Epidermal melanocyte (primary cell): Measurements from ENCODE around the gene NELFCD.
"Not testable (repeated sequence)": the region's sequence is repeated elsewhere in the genome, so short reads cannot be mapped to it uniquely, and the experiment has no call there.

Experiments used
- DNase-seq: peaks from one replicate; pipeline ENCODE4 v3.0.0; 2011; ENCODE audit warnings: low spot score; ENCODE audit not compliant: insufficient read length

NELFCD gene

DNA sequence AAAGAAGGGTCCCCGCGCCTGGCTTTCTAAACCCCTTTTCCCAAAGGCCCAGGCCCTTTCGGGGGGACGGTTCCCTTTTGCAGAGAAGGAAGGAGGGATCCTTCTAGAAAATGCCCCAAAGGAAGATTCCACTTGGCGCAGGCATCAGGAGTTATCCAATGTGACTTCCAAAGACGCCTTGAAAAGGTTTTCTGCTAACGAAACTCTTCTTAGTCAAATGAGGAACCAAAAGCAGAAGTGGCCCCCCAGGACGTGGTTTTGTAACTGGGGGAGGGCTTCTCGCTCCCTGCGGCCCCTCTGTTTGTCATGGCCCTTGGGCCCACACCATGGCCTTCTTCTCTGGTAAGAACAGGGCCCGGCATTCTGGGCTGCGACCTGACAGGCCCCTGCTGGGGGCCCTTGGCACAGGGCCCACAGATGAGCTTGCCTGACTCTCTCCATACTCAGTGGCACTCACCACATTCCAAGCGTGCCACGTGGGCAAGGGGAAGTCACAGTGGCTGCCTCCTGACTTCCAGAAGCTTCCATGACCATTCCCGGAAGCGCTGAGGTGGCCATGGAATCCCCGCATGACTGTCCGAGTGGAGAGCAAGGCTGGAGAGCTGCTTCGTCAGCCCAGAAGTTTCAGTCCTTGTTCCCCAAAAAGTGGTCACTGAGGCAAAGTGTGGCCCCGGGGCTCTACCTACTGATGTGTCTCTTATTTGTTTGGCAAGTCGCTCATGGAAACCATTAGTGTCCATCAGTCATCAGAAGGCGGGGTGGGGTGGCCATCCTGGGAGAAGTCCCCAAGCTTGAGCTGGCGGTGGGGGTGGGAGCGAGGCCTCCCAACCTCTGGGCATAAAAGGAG is 26.8 kb downstream of the NELFCD start:
- DNase-seq: no peak

DNA sequence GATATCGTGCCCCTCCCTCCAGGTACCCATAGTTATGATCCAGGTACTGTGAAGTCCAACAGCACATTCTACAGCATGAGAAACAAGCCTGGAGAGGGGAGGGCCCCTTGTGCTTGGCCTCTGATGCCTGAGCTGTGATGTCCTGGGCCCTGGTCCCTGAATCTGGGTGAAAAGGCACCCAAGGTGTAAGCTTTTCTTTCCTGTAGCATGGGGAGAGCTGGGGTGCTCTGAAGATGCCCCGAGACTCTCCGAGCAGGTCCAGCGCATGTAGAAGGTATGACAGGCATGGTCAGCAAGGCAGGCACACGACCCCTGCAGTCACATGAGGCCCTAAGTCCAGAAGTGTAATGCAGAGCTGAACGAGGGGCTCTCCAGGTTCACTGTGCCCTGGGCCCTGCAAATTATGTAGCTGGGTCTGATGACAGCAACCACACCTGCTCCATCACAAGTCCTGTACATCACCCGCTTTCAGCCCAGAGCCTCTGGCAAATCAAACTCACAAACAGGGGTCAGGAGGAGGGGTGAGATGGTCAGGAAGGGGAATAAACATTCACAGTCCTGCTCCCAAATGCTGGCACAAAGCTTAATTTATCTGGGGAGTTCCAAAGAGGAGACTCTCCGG is 27.8 kb downstream of the NELFCD start:
- DNase-seq: no peak

DNA sequence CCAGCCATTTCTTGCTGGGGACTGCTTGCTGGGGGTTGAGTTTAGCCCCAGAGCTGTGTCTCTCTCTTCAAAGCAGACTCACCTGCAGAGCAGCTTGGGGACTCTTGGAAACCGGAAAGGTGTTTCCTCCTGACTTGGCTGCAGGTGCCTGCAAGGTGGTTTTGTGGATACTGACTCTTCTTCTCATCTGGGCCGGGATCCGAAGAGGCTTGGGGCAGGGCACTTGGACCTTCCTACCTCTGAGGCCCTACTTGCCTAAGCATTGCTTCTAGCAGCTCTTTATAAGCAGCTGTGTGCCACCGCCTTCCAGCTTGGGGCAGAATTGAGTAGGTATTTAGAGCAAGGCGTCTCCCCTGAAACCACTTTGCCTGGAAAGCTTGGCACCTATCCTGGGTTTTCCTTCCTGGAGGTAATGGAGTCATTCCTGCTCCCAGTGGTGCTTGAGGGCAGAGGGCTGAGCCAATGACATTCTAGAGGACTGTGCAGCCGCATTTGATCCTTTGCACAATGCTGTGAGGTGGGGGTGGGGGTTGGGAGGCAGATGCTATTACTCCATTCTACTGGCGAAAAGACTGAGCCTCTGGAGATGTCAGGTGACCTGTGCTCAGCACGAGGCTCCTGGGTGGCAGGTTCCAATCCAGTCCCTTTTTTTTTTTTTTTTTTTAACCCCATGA is 29.4 kb downstream of the NELFCD start:
- no peak for DNase-seq

DNA sequence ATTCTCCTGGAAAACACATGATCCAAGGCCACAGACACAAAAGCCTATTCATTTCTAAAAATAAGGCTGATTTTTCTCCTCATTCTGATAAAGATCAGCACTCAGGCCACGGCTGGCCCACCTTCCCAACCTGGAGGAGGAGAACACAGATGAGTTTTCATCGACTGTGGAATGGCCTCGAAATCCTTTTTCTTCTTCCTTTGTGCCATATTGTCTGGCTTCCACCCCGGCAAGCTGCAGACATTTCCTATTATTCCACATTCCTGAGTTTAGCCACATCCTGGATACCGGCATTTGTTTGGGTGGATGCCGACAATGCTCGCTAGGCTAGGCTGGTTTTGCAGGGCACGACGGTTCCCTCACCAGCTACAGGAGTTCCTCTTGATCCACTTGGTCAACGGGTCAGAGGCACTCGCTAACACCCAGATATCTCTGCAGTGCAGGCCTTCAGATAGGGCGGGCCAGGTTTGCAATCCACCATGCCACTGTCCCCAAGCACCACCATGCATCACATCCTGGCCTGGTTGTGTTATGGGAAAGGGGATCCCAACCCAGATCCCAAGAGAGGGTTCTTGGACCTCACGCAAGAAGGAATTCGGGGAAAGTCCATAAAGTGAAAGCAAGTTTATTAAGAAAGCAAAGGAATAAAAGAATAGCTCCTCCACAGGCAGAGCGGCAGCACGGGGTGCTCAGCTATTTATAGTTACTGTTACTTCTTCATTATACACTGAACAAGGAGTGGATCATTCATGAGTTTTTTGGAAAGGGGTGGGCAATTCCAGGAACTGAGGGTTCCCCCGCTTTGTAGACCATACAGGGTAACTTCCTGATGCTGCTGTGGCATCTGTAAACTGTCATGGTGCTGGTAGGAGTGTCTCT is 30.2 kb downstream of the NELFCD start:
- peak; percentile 84 for DNase-seq

DNA sequence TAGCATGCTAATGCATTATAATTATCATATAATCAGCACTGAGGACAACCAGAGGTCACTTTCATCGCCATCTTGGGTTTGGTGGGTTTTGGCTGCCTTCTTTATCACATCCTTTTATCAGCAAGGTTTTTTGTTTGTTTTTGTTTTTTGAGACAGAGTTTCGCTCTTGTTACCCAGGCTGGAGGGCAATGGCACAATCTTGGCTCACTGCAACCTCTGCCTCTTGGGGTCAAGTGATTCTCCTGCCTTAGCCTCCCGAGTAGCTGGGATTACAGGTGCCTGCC is 30.8 kb downstream of the NELFCD start:
- not testable (repeated sequence) for DNase-seq

DNA sequence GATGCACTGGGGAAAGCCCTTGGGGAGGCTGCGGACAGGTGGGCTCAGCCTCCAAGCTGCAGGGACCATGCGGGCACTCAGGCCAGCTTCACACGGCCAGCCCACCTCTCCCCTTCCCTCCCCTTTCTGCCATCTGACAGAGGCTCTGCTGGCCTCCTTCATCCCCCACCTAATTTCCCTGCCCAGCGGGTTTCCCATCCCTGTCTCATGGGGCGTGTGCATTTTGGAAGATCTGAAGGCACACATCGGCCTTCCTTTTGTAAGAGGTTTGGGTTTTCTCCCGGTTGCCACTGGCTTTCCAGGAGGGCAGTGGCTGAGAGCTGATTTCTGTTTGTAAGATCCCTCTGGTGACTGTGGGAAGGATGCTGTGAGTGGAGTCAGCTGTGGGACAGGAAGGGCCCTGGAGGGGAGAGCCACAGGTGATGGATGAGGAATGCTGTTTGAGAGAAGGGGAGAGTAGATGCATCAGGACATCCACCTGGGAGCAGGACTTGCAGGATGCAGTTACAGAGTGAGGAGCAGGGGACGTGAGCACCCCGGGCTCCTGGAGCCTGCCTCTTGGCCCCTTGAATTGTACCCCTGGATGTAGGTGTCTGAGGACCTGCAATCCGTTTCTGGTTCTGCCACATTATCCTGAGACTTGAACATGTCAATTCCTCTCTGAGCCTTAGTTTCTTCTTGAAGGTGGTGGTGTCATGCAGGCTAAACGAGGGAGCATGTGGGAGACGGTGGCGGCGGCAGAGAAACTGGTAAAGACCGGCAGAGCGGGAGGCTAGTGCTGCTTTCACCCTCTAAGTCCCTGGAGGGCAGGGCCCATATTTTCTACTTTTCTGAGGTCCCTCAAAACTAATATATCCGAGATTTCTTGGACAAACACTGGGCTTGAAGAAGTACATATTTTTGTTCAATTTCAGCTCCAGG is 32.2 kb downstream of the NELFCD start:
- DNase-seq: no peak

DNA sequence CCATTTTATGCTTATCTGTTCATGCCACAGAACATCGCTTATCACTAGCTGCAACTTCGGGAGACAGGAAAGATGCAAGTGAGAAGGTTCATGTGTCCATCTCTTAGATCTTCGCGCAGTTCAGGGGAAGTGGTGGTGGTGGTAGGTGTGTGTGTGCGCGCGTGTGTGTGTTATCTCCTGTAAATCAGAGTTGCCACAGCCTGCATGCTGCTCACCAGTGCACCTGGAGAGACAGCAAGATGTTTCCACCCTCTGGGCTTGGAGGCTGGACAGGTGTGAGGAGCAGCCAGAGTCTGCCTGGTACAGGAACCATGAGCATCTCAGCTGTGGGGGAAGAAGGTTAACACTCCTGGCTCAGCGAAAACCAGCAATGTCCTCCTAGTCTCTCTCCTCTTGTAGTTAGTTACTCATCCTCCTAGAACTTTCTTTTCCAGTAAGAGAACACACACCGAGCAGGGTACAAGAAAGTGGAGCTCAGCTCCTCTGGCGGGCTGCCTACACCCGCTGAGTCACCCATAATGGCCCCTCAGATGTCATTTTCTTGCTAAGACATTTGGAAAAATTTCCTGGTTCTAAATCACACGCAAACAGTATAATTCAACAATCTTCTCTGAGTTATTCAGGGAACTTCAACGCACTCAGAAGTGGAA is 33.0 kb downstream of the NELFCD start:
- DNase-seq: no peak

DNA sequence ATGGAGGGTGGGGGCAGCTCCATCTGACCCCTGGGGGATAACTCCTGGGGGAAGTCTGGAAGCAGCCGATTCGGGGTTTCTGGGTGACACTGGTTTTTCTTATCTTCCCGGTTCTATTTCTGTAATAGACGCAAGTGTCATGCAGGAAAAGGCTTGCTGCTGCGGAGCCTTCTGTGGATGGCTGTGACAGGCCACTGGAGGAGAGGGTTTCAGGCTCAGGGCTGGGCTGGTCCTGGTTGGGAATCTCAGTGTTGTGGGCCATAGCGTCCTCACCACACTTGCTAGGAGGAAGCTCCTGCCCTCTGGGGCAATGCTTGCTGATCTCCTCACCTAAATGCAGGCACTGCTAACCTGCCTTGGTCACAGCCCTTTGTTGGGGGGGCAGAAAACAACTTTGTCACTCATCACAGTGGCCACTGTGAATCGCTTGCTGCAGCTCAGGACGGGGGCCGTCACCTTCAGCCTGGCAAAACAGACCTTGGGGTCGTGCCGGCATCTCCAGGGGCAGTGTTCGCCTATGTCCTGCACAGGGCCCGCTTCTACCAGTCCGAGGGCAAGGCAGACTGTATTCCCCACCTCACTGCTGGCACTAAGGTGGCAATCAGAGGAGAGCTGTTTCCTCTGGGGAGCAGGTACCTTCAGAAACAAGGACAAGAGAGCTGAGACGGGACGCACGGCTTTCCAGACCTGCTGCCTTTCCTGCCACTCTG is 33.8 kb downstream of the NELFCD start:
- DNase-seq: no peak

DNA sequence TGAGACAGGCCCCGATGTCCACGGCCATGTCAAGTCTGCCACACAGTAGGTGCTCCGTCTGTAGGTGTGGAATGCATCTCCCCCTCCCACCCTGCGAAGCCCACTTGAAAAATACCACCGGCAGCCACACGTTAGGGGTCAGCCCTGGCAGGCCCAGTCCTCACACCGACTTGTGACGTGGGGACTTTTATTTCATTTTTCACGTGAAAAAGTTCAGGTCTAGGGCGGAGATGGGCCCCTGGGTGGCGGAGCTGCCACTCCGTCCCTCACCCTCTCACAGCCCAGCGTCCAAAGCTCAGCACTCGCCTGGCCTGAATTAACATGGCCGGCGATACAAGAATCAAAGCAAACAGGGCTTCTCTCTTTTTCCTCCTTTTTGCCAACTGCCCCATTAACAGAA is 34.4 kb downstream of the NELFCD start:
- DNase-seq: no peak

DNA sequence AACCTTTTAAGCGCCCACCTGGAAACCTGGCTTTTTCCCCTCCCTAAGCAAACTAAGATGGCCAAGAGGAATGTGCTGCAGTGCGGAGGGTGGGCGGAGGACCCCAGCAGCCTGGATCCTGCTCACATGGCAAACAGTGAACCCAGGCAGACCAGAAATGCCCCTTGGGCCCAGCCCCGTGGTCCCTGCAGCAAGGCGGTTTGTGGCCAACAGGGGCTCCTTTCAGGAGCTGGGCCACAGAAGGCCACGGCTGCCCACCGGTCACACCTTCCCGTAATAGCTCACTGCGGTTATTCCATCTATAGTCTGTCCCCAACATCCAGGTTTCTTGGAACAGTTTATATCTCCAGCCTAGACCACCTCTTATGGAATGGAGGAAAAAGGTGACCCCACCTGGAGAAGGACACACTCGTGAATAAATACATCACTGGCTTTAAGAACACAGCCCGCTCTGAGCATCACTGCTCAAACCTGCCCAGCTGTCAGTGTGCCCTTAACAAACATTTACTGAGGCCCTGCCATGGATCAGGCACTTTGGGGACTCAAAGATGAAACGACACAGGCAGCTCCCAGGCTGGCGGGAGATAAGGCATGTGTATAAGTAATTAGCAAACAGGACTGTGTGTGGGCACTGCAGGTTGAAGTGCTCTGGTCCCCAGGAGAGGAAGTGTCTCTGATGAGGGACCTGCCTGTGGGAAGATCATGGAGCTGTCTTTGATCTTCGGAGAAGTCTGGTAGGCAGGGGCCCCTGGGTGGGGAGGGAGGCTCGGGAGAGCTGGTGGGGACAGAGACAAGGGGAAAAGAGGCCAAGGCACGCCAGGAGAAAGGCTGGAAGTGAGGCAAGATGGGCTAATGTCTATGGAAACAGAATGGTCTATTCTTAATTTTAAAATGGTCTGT is 35.0 kb downstream of the NELFCD start:
- no peak for DNase-seq

DNA sequence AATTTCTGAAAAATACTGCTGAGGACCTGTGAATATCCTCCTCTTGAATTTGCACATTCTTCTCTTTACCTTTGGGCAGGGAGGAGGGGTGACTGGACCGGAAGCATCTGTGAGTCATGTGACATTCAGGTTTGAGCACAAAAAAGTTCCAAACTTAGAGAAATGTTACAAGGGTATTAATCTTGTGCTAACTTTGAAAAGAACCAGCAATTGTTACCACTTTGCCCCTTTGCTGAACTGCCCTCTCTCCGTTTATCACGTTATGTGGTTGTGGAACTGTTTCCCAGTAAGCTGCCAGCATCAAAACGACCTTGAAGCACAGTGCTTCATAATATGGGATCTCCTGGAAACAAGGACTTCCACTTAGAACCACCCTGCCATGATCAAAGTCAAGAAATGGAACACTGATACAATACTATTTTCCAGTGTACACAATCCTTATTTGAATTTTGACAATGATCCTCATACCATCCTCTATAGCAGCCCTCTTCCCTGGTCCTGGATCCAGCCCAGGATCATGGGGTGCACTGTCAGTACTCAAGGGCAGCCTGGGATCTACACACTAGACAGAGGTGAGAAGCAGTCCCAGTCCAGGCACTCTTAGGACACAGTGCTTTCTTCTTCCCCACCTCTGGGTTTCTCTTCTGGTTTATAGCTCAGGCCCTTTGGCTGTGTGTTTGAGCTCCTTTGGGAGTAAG is 35.9 kb downstream of the NELFCD start:
- no peak for DNase-seq

DNA sequence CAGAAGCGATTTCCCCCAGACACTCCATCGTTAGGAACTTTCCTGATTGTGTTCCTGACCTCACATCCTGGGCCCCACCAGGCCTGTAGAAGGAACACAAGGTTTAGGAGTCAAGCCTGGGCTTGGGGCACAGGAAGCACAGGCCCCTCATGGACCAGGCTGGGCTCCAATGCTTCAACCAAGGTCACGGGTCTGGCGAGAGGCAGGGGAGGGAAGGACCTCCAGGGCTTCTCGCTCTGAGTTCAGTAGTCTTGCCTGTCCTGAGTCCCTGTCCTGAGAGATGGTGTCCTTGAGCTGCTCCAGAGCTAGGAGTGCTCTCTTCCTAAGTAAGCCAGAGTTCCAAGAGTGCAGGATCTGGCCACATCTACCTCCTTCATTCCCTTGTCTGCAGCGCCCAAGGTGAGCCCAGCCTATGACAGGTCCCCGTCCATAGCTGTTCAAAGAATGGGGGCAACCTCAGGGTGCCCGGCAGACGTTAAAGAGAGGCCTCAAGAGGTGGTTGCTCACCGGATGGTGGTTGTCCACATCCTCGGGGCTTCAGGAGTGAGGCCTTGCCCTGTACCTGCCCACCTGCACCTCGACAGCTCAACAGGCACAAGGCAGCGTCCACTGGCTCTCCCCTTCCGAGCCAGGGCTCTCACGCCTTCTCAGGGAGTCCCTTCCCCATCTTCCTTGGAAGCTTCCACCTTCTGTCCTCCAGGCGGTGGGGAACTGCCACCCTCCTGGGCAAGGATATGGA is 36.6 kb downstream of the NELFCD start:
- no peak for DNase-seq

DNA sequence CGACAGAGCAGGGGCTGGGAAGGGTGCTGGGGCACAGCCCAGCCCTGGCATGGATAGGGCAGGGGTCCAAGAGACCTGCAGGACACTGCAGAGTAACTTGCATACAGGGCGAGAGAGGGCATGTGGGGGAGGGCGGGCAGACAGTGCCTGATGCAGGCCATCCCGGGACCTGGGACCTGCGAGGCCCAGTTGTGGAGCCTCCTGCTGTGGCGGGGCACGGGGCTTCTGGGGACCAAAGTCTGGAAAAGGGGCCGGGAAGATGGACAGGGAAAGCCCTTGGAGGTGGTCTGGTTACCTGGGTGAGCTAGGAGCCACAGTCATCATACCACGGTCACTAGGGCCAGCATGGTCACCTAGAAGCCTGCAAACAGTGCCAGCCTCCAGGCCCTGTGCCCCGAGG is 37.8 kb downstream of the NELFCD start:
- no peak for DNase-seq

DNA sequence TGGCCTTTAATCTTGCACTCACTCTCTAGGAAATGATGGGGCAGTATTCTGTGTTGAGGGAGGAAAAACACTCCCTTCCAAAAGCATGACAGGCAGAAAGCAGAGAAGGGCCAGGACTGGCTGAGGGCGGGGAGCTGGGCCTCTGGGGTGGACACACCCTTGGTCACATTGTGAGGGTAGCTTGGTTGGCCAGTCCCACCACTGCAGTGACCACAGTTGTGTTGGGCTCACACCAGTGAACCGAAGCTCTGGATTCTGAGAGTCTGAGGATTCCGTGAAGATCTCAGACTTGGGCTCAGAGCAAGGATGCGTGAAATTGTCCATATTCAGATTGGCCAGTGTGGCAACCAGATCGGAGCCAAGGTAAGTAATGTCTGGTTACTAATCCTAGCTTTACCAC is 38.2 kb downstream of the NELFCD start, which contains the start of gene TUBB1:
TSS of gene TUBB1 (plus strand) at position 213 of the 400 bp plus-strand sequence. CDS start at position 307, 94 bp downstream.
- DNase-seq: no peak

DNA sequence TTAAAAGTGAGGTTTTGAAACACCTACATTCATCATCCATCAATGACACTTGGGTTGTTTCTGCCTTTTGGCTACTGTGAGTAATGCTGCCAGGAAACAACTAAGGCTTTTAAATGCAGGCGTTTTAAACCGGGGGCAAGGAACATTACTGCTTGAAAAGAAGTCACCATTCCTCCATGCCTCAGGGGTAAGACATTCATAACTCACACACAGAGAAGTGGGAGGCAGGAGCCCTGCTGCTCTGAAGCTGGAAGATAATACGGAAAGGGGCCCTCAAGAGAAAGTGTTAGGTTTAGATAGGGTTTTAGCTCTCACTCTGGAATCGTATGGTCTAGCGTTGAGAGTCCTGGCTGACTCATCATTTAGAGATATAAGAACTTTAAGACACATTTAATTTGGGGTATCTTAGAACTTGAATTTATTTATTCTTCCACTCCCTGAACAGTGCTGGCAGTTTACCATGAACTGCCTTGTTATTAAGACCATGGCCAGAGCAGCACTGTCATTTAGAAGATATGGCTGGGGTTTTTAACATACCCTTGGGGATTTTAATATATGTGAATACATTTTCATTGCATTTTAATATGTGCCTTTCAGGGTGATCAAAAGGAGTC is 40.0 kb downstream of the NELFCD start:
- no peak for DNase-seq

DNA sequence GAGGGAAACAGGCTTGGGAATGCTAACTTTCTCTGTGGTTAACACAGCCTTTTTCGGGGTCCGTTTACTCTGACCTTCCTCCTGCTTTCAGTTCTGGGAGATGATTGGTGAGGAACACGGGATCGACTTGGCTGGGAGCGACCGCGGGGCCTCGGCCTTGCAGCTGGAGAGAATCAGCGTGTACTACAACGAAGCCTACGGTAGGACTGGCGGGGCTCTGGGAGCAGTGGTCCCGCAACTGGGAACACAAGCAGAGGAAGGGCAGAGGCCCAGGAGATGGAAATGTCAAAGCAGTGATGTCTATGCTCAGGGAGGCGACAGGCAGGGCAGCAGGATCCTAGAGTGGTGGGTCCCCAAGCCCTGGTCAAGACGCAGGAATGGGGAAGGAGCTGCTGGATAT is 41.7 kb downstream of the NELFCD start:
- DNase-seq: no peak

DNA sequence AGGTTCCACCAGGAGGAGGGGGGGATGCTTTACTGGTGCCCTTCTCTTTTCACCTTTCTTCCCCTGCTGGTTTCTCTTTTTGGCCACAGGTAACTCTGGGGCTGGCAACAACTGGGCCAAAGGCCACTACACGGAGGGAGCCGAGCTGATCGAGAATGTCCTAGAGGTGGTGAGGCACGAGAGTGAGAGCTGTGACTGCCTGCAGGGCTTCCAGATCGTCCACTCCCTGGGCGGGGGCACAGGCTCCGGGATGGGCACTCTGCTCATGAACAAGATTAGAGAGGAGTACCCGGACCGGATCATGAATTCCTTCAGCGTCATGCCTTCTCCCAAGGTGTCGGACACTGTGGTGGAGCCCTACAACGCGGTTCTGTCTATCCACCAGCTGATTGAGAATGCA is 42.6 kb downstream of the NELFCD start:
- no peak for DNase-seq
